GM12878 (cell line): ENCODE measurements around the gene PFN3. TPM values are rescaled to one million over a fixed set of nuclear protein-coding genes. Genes with fewer than 3 reads are reported as not detected.

Source experiments
- ATAC-seq: fragments of 200-7000 bp; cut with Tn5 transposase; 3 replicates; pipeline ENCODE4 v1.9.1; 2020; ENCODE audit warnings: mild to moderate bottlenecking, moderate library complexity
- BruUV-seq: library from RNA; stranded (reverse); fragments of 400-500 nt; replicated peaks from 2 replicates; lab custom pipeline; 2021; lab: Mats Ljungman, UMichigan
- CTCF ChIA-PET: fragments of 300-600 bp; sonication (Branson Sonifier 250); formaldehyde crosslinking; extraction: SDS; loops from one replicate; lab custom pipeline; 2021; ENCODE audit warnings: inconsistent platforms; lab: Yijun Ruan, JAX
- POLR2A ChIA-PET: fragments of 350-600 bp; formaldehyde crosslinking; extraction: SDS; loops from one replicate; lab custom pipeline; 2021; ENCODE audit warnings: inconsistent platforms; lab: Charles Lee
- RAD21 ChIA-PET: fragments of 300-600 bp; sonication (Branson Sonifier 250); formaldehyde crosslinking; loops from one replicate; lab custom pipeline; 2023; ENCODE audit warnings: antibody characterized with exemption; ENCODE audit not compliant: unreplicated experiment; lab: Charles Lee
- SMC1A ChIA-PET: fragments of 300-600 bp; sonication (Branson Sonifier 250); formaldehyde crosslinking; loops from one replicate; lab custom pipeline; 2023; ENCODE audit not compliant: unreplicated experiment, uncharacterized antibody; lab: Charles Lee
- DNase-seq: peaks from one replicate; pipeline ENCODE4 v3.0.0-alpha.2; 2011; ENCODE audit warnings: low read depth, low spot score
- FAIRE-seq: peaks from 3 replicates; lab custom pipeline; 2011; peaks lifted over from hg19 to GRCh38; lab: Jason Lieb, UNC
- H2AFZ ChIP-seq: 2 replicates; pipeline ENCODE4 v1.6.0; 2011; ENCODE audit warnings: low read depth, low read length, control low read depth; ENCODE audit not compliant: control insufficient read depth
- H3K27ac ChIP-seq: 2 replicates; pipeline ENCODE4 v1.5.1; 2011; ENCODE audit warnings: control low read depth; ENCODE audit not compliant: control insufficient read depth, insufficient read depth
- H3K27me3 ChIP-seq, 2 experiments: replicated peaks in 1 of 2; 2 replicates each; pipeline versions ENCODE4 v1.6.0 to v1.6.1; 2011; ENCODE audit warnings: low read length in 1 of 2; ENCODE audit not compliant: control insufficient read depth in 2 of 2, insufficient read depth in 2 of 2
- H3K36me3 ChIP-seq, 2 experiments: 2 replicates each; pipeline ENCODE4 v1.5.1; 2011; ENCODE audit warnings: low read length in 1 of 2; ENCODE audit not compliant: control insufficient read depth in 2 of 2, insufficient read depth in 2 of 2
- H3K4me1 ChIP-seq: 2 replicates; pipeline ENCODE4 v1.6.1; 2011; ENCODE audit warnings: mild to moderate bottlenecking, low read length, moderate library complexity, mixed read lengths; ENCODE audit not compliant: control insufficient read depth, insufficient read depth
- H3K4me2 ChIP-seq: 2 replicates; pipeline ENCODE4 v1.6.0; 2011; ENCODE audit warnings: control low read depth; ENCODE audit not compliant: control insufficient read depth, insufficient read depth
- H3K4me3 ChIP-seq: fragments of 200-600 bp; sonication (generic); 2 replicates; pipeline ENCODE4 v1.5.1; 2016
- H3K79me2 ChIP-seq: 2 replicates; pipeline ENCODE4 v1.6.0; 2011; ENCODE audit warnings: low read length; ENCODE audit not compliant: control insufficient read depth, insufficient read depth
- H3K9ac ChIP-seq: 2 replicates; pipeline ENCODE4 v1.8.0; 2011; ENCODE audit warnings: low read length, control low read depth, mixed read lengths; ENCODE audit not compliant: control insufficient read depth, insufficient read depth
- H3K9me3 ChIP-seq: replicated peaks from 3 replicates; pipeline ENCODE4 v1.5.1; 2011; ENCODE audit warnings: mild to moderate bottlenecking, low read length; ENCODE audit not compliant: control insufficient read depth, insufficient read depth
- H4K20me1 ChIP-seq: 2 replicates; pipeline ENCODE4 v1.6.0; 2011; ENCODE audit not compliant: control insufficient read depth, insufficient read depth
- ASH2L ChIP-seq: fragments of 300-600, 200-600 bp; sonication (generic); IDR thresholded peaks from 2 replicates; pipeline ENCODE4 v1.6.1; 2017; ENCODE audit warnings: low read depth, mild to moderate bottlenecking, borderline replicate concordance
- BACH1 ChIP-seq: fragments of 450-650 bp; IDR thresholded peaks from 2 replicates; pipeline ENCODE4 v1.6.1; 2017; ENCODE audit warnings: mild to moderate bottlenecking, borderline replicate concordance
- BHLHE40 ChIP-seq, 2 experiments: fragments of 450-650 bp in 1 of 2; IDR thresholded peaks; 2 replicates each; pipeline ENCODE4 v1.6.1; 2011 to 2017; ENCODE audit warnings: low read depth in 2 of 2, borderline replicate concordance in 1 of 2, improper control_type of control experiment in 1 of 2, low read length in 1 of 2, mild to moderate bottlenecking in 1 of 2
- CBX5 ChIP-seq: sonication (generic); IDR thresholded peaks from 2 replicates; pipeline ENCODE4 v1.6.1; 2016; ENCODE audit warnings: low read depth, moderate library complexity, mild to moderate bottlenecking, inconsistent platforms
- CHD2 ChIP-seq: IDR thresholded peaks from 2 replicates; pipeline ENCODE4 v1.6.1; 2011; ENCODE audit warnings: low read depth, low read length, improper control_type of control experiment, borderline replicate concordance
- EZH2 ChIP-seq: IDR thresholded peaks from 2 replicates; pipeline ENCODE4 v1.6.1; 2012; ENCODE audit warnings: low read depth, mild to moderate bottlenecking, control low read depth, inconsistent platforms, low read length, borderline replicate concordance; ENCODE audit not compliant: control insufficient read depth
- IRF4 ChIP-seq: IDR thresholded peaks from 2 replicates; pipeline ENCODE4 v1.6.1; 2011; ENCODE audit warnings: low read depth, low read length
- MEF2A ChIP-seq: IDR thresholded peaks from 2 replicates; pipeline ENCODE4 v1.6.1; 2011; ENCODE audit warnings: low read depth, mild to moderate bottlenecking, low read length, moderate library complexity; ENCODE audit not compliant: insufficient read depth
- NBN ChIP-seq: fragments of 450-650 bp; IDR thresholded peaks from 2 replicates; pipeline ENCODE4 v1.6.1; 2016
- RELA ChIP-seq: fragments of 450-650 bp; IDR thresholded peaks from 2 replicates; pipeline ENCODE4 v1.8.0; 2014; ENCODE audit warnings: borderline replicate concordance; ENCODE audit not compliant: partially characterized antibody
- SMC3 ChIP-seq: IDR thresholded peaks from 2 replicates; pipeline ENCODE4 v1.6.1; 2011; ENCODE audit warnings: low read length, improper control_type of control experiment, borderline replicate concordance
- WRNIP1 ChIP-seq: IDR thresholded peaks from 2 replicates; pipeline ENCODE4 v1.6.1; 2011; ENCODE audit warnings: low read depth, low read length, improper control_type of control experiment, borderline replicate concordance
- ZZZ3 ChIP-seq: IDR thresholded peaks from 2 replicates; pipeline ENCODE4 v1.6.1; 2011; ENCODE audit warnings: low read depth; ENCODE audit not compliant: control insufficient read depth, insufficient read length
- WGBS: methylation state at CpG from one replicate; pipeline ENCODE4 v1.1.6; 2016; ENCODE audit warnings: low lambda C conversion rate; ENCODE audit not compliant: insufficient replicate concordance, insufficient coverage; ENCODE audit errors: missing lambda C conversion rate; 5-methylcytosine and 5-hydroxymethylcytosine counted together
- in situ Hi-C: fragments of 300-500 bp; cut with MboI; formaldehyde crosslinking; loops from 9 replicates; pipeline ENCODE4 v1.14.3; 2018; ENCODE audit warnings: mixed read lengths
- intact Hi-C: fragments of 100-400 bp; cut with micrococcal nuclease; formaldehyde crosslinking; loops from one replicate; pipeline ENCODE4 v1.14.2; 2022; ENCODE audit not compliant: unreplicated experiment
- polyA plus RNA-seq, 11 experiments: library from polyadenylated mRNA; depleted of rRNA in 4 of 11; unstranded in 6 of 11; stranded (reverse) in 5 of 11; fragments of >200 nt; fragmentation: Nextera tagmentation in 4 of 11; fragmentation: Illumina TruSeq in 1 of 11; extraction: Ambion mirVana in 4 of 11; extraction: Trizol in 1 of 11; gene quantifications; 1 replicate in 1 of 11; 2 replicates in 10 of 11; pipeline versions ENCODE4 v1.2.1 to v1.2.3, GENCODE V29; 2011 to 2016; ENCODE audit warnings: inconsistent platforms in 2 of 11, missing spikeins in 2 of 11, low read depth in 1 of 11
- total RNA-seq, 4 experiments: library from RNA; depleted of rRNA in 3 of 4; stranded (reverse); fragments of >200 nt in 3 of 4; fragmentation: Illumina TruSeq in 1 of 4; extraction: Trizol in 1 of 4; gene quantifications; 2 replicates each; pipeline versions ENCODE4 v1.2.1 to v1.2.3, GENCODE V29; 2013 to 2021
- TF ChIP-seq, protein P1 (sequence below): fragments of 450-650 bp; IDR thresholded peaks from 2 replicates; pipeline ENCODE4 v1.6.1; 2017; ENCODE audit warnings: mild to moderate bottlenecking, moderate library complexity
- TF ChIP-seq, protein P2 (sequence below): IDR thresholded peaks from 2 replicates; pipeline ENCODE4 v1.6.1; 2011; ENCODE audit warnings: borderline replicate concordance, low read depth, mild to moderate bottlenecking, moderate library complexity, mixed read lengths, low read length; ENCODE audit not compliant: insufficient read depth; ENCODE audit errors: extremely low read length
- TF ChIP-seq, protein P3 (sequence below): fragments of 450-650 bp; IDR thresholded peaks from 2 replicates; pipeline ENCODE4 v1.6.1; 2017; ENCODE audit warnings: mild to moderate bottlenecking

PFN3 gene
- total and polyA plus RNA-seq, 10 of the 15 experiments (the other 5 are each of a cell fraction or from before 2014, with no cell fraction given), result not detected

DNA sequence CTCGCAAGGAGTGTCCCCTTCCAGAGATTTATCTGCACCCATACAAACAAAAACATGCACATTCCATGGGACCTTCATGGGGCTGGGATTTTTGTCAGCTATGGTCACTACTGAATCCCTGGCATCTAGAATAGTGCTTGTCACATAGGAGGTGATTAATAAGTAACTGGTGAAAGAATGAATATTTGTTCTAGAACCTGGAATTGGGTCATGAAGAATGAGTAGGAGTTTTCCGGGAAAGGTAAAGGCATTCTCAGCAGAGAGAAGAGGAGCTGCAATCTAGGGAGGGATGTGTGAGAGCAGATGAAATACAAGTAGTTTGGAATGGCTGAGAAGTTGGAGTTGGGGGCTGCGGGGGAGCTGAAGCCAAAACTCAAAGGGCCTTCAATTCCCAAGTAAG lies 46.2 kb downstream of the PFN3 start:
- intact Hi-C loops, result no loop called here
- CTCF ChIA-PET, result interaction anchor here (0.9 to 7.2 kb wide), 3 partner anchors 15 to 101 kb away, joined by 3 to 46 read pairs (median 6); no protein-coding TSS in a partner anchor
- H3K9ac ChIP-seq, result no peak overlapping the region
- no TSS peak for BruUV-seq
- no peak for DNase-seq
- TF ChIP-seq NBN (no peak), CBX5 (no peak), BACH1 (no peak), WRNIP1 (no peak), RELA (no peak), EZH2 (no peak), ZZZ3 (no peak), CHD2 (no peak), BHLHE40 (IDR thresholded peaks at IDR 0.05; ENCODE audit: borderline replicate concordance in 1 of 2, low read depth in 2 of 2, low read length in 1 of 2) (no peak), MEF2A (no peak), SMC3 (no peak), ASH2L (no peak), IRF4 (no peak)
- TF ChIP-seq, protein P1, sequence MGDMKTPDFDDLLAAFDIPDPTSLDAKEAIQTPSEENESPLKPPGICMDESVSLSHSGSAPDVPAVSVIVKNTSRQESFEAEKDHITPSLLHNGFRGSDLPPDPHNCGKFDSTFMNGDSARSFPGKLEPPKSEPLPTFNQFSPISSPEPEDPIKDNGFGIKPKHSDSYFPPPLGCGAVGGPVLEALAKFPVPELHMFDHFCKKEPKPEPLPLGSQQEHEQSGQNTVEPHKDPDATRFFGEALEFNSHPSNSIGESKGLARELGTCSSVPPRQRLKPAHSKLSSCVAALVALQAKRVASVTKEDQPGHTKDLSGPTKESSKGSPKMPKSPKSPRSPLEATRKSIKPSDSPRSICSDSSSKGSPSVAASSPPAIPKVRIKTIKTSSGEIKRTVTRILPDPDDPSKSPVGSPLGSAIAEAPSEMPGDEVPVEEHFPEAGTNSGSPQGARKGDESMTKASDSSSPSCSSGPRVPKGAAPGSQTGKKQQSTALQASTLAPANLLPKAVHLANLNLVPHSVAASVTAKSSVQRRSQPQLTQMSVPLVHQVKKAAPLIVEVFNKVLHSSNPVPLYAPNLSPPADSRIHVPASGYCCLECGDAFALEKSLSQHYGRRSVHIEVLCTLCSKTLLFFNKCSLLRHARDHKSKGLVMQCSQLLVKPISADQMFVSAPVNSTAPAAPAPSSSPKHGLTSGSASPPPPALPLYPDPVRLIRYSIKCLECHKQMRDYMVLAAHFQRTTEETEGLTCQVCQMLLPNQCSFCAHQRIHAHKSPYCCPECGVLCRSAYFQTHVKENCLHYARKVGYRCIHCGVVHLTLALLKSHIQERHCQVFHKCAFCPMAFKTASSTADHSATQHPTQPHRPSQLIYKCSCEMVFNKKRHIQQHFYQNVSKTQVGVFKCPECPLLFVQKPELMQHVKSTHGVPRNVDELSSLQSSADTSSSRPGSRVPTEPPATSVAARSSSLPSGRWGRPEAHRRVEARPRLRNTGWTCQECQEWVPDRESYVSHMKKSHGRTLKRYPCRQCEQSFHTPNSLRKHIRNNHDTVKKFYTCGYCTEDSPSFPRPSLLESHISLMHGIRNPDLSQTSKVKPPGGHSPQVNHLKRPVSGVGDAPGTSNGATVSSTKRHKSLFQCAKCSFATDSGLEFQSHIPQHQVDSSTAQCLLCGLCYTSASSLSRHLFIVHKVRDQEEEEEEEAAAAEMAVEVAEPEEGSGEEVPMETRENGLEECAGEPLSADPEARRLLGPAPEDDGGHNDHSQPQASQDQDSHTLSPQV, result no peak
- TF ChIP-seq, protein P2, sequence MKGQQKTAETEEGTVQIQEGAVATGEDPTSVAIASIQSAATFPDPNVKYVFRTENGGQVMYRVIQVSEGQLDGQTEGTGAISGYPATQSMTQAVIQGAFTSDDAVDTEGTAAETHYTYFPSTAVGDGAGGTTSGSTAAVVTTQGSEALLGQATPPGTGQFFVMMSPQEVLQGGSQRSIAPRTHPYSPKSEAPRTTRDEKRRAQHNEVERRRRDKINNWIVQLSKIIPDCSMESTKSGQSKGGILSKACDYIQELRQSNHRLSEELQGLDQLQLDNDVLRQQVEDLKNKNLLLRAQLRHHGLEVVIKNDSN, result no peak
- TF ChIP-seq, protein P3, sequence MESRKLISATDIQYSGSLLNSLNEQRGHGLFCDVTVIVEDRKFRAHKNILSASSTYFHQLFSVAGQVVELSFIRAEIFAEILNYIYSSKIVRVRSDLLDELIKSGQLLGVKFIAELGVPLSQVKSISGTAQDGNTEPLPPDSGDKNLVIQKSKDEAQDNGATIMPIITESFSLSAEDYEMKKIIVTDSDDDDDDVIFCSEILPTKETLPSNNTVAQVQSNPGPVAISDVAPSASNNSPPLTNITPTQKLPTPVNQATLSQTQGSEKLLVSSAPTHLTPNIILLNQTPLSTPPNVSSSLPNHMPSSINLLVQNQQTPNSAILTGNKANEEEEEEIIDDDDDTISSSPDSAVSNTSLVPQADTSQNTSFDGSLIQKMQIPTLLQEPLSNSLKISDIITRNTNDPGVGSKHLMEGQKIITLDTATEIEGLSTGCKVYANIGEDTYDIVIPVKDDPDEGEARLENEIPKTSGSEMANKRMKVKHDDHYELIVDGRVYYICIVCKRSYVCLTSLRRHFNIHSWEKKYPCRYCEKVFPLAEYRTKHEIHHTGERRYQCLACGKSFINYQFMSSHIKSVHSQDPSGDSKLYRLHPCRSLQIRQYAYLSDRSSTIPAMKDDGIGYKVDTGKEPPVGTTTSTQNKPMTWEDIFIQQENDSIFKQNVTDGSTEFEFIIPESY, result no peak
- TF ChIP-seq, all 136 proteins: peak for 0
- H3K79me2 ChIP-seq, result peaks cover 38% of the 10 kb centered on the region
- H3K4me3 ChIP-seq, result no peak overlapping the region
- no peak overlapping the region for H3K27ac ChIP-seq
- no peaks in the 10 kb centered on the region for H4K20me1 ChIP-seq
- ChIA-PET POLR2A (no interaction called here), RAD21 (interaction anchor here (1.0 kb wide), 1 partner anchor 10 kb away, joined by 6 read pairs; no protein-coding TSS in a partner anchor), SMC1A (interaction anchor here (1.2 to 3.0 kb wide), 2 partner anchors 16 to 35 kb away, joined by 3 to 7 read pairs; no protein-coding TSS in a partner anchor)
- no peak for FAIRE-seq
- peaks cover 32% of the 10 kb centered on the region for H3K4me1 ChIP-seq
- ATAC-seq, result no peak
- WGBS, result 79% methylated on average over 3 of the region's 3 CpGs
- in situ Hi-C loops, result no loop called here
- H2AFZ ChIP-seq, result no peak overlapping the region
- H3K27me3 ChIP-seq, result no peaks in the 10 kb centered on the region
- H3K36me3 ChIP-seq, result peaks cover 0 to 4% of the 10 kb centered on the region in 2 experiments; a peak in 2 of 4 replicates
- no peak overlapping the region for H3K4me2 ChIP-seq
- H3K9me3 ChIP-seq, result peaks cover 3% of the 10 kb centered on the region; the same call in 1 of the 3 replicates
